Colon (tissue), 2 donors: ENCODE results near the gene KRT77.
"Not testable (repeated sequence)": the region's sequence is repeated elsewhere in the genome, so short reads cannot be mapped to it uniquely, and the experiment has no call there.

Experiments
- FAIRE-seq: peaks from 2 replicates; lab custom pipeline; 2012; peaks lifted over from hg19 to GRCh38; lab: Jason Lieb, UNC
- donor health status: control.
- donor health status: control.

The KRT77 gene

DNA sequence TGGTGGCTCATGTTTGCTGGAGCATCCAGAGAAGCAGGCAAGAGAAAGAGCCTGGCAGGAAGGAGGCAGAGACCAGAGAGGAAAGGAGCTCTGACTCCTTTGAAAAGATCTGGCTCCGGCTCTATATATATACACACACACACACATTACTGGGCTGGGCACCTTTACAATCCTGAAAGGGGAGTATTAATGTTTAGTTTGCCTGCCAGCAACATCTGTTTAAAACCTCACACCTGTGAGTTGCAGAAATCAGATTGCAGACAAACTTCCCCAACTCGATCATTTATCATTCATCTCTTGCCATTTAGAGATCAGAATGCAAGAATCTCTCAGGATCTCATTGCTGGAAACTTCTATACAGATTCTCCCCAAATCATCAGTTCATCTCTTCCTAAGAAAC lies at the start of gene KRT77:
KRT77 (minus strand) TSS at position 101 of the 400 bp plus-strand sequence; CDS start at position 11, 90 bp downstream.
- FAIRE-seq = no peak

DNA sequence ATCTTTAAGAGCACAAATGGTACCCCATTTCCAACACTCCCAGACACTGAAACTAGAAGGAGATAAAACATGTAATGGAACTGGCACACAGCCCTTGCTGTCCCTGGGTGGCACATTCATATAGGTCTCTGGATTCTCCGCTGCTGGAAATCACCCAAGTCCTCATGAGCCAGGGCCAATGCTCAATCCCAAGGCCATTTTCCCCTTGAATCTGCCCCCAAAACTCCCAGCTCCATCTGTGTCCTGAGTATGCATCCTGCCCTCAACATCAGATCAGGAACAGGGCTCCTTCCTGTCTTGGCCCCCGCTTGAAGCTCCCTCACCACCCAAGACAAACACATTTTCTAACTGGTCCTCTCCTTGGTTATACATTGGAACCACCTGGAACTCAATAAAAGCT lies 49.2 kb upstream of the KRT77 start:
- no peak for FAIRE-seq

DNA sequence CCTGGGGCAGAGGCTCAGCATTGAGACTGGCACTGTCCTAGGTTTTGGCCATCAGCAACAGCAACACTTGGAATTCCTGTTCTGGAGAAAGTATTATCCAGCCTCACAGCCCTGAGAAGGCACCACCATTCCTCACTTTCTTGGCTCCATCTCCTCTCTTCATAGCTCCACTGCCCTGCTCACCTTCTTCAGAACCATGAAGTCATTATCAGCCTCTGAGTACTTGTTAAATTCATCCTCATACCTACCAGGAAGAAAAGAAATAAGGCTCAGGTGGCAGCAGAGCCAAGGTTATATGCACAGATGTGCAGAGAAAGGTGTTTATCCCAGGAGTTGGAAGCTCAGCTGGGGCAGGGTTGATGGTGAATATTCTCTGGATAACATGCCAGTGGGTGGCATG lies 48.5 kb upstream of the KRT77 start:
- FAIRE-seq = no peak

DNA sequence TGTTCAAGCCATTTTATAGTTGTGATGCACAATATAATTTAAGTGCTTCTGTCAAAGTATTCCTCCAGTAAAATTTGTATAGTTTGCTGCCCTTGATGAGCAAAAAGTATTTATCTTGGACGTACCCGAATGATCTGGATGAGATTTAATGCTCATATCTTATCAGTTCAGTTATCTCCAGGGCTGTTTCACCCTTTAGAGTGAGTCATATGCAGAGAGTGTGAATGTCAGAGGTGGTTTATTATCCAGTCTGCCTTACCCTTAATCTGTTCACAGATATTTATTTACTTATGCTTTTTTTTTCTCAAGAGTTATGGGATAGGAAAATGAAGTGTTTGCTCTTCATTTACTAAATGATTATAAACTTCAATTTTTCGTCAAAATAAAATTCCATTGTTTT lies 47.2 kb upstream of the KRT77 start:
- not testable (repeated sequence) for FAIRE-seq

DNA sequence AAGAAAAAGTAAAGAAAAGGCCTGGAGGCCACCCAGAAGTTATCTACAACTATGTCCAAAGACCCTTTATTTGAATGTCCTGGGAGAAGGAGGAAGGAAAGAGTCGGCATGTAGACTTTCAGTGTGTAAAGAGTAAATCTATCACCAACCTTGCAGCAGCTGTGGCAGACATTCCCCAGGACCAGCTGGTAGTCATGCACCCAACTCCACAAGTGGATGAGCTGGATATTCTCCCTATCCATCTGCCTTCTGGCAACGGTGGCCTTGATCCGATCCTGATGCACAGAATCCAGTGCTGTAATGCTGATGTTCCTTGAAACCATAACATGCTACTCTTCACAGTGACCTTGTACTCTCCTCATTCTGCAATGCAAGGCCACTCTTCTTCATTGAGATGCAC lies 46.5 kb upstream of the KRT77 start:
- FAIRE-seq = no peak

DNA sequence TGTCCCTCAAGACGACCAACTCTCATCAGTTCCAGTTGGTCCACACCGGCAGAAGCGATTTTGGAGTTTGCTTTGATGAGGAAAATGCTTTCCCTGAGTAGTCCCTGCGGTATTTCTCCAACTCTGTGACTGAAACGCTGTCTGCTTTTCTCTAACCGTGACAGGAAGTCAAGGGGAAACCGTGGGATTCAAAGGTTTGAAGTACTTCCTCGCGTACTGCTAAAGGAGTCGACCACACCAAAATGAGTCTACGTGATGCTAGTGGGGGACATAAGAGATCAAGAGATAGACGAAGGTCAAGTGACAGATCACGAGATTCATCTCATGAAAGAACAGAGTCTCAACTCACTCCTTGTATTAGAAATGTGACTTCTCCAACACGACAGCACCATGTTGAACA lies 45.3 kb upstream of the KRT77 start:
- FAIRE-seq = no peak

DNA sequence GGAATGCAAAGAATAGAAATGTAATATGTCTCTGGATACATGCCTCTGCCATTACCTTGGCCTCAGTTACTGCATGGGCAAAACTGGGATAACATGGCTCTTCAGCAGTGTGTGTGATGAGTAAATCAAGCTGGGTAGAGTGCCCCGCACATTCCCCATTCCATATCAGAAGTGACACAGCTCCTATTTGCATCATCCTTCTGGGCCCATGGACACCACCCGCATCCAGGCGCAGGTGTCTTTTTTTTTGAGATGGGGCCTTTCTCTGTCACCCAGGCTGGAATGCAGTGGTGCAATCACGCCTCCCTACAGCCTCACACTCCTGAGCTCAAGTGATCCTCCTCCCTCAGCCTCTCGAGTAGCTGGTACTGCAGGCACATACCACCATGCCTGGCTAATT lies 42.2 kb upstream of the KRT77 start:
- FAIRE-seq = no peak

DNA sequence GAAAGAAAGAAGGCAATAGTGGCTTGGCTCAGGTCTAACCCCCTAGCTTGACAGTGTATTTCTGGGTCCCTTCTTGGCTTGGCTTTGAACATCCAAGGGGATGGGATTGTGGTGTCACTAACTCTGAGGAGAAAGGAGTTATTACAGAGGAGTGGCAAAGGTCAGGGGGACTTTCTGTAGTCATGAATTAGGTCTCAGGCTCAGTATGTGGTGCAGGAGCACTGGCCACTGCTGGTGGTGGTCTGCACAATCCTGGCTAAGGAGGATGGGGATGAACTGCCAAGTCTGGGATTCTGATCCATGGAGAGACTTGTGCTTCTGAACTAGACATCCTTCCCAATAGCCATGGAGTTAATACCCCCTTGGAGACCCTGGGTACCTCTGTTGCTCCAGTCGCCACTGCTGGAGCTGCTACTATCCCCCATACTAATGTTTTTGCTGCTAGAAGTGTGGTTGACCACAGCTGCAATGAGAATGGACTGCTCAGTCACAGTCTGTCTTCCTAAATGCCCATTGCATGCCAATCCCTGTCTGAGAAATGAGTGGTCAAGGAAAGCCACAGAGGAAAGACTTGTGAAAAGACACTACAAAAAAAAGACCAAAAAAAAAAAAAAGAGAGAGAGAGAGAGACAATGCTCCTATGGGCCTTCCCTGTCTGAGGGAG lies 41.3 kb upstream of the KRT77 start:
- FAIRE-seq = no peak

DNA sequence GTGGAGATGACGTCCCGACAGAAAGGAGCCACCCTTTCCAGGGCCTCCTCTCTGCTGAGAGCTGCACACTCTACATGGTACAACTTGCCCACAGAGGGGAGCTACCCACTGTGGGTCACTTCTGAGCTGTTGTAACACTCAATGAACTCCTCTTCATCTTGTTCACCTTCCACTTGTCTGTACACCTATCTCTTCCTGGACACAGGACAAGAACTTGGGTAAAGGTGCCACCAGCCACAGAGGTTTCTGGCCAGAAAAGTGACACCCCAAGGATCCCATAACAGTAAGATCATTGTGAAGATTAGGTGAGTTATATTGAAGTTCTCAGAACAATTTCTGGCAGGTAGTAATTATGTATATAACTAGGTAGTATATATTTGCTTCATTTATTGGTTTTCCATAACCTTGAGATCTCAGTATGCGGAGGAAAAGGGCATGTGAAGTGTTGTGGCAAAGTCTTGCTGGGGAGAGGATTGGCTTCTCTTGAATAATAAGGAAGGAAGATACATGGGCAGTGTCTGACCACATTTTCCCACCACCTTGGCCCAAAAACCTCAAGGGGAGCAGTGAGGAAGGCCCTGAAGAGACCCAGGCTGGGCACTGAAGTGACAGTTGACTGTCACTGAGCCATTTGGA lies 39.6 kb upstream of the KRT77 start:
- no peak for FAIRE-seq

DNA sequence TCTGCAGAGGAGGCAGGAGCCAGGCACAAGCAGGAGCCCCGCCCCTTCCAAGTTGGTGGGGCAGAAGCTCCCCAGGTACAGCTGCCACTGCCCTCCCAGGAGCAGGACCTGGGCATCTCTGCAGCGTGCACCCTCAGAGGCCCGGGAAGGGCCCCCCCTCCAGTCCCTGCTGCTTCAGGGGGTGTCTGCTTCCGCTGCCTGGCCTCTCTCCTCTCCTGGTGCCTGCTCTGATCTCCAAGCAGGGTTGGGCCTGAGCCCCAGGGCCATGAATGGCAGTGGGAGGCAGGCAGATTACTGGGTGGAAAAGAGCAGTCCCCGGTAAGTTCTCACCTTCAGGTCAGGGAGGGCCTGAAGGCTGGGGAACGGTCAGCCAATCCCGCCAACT lies 38.9 kb upstream of the KRT77 start:
- no peak for FAIRE-seq

DNA sequence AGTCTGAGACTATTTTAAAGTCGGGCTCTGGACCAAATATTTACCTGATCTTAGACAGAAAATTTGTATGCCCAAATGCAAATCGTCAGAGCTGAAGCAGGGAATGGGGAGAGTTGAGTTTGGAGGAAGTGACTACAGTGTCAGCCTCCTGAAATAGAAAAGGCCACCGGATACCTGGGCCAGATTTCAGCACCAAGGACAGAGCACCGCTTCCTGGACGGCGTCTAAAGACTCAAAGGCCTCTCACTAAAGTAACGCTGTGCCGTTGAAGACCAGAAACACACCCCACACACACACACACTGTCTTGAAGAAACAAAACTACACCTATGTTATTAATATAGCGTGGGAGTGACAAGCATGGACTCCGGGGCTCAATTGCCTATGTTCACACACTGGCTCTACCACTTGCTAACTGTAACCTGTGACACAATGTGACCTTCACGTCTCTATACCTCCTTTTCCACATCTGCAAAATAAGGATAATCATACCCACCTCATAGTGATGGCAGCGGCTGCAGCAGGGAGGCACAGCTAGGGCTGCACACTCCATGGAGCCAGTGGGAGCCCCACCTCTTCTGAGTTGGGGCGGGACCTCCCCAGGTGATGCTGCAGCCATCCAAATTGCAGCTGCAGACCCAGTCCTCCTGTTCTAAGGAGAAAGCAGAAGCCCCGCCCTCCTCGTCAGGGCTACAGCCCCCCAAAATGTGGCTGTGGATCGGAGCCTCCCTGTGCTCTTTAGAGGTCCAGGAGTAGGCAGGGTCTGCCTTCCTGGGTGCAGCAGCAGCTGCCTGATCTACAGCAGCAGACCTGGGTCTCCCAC lies 38.3 kb upstream of the KRT77 start:
- no peak for FAIRE-seq

DNA sequence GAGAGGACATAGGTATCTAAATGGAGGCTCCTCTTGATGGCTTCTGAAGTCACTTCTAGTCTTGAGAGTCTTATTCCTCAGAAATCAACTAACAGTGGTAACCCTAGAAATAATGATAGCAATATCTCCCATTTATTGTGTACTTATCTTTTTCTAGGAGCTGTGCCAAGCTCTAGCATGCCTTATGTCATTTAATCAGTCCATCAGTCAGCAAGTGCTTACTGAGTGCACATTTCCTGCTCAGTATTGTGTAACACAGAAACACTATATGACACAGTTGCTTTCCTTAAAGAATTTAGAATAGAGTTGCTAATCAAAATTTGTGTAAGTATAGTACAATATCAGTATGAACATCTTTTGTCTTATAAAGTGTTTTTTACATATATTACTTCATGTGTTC lies 37.3 kb upstream of the KRT77 start:
- FAIRE-seq = no peak

DNA sequence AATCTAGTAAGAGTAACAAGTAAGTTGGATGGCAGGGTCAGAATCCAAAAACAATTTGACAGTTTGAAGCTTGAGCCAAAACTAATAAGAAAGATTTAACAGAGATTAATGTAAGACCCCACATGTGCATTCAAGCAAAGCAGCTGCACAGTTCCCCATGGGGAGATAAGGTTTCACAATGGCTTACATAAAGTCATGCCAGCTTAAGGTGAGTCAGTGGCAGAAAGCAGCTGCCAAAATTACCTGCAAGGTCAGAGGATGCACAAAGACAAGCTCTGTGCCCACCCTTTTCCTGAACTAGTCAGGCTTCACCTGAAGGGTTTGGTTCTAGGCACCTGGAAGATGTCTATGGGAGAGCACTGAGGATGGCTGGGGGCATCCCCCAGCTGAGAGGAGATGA lies 36.6 kb upstream of the KRT77 start:
- no peak for FAIRE-seq

DNA sequence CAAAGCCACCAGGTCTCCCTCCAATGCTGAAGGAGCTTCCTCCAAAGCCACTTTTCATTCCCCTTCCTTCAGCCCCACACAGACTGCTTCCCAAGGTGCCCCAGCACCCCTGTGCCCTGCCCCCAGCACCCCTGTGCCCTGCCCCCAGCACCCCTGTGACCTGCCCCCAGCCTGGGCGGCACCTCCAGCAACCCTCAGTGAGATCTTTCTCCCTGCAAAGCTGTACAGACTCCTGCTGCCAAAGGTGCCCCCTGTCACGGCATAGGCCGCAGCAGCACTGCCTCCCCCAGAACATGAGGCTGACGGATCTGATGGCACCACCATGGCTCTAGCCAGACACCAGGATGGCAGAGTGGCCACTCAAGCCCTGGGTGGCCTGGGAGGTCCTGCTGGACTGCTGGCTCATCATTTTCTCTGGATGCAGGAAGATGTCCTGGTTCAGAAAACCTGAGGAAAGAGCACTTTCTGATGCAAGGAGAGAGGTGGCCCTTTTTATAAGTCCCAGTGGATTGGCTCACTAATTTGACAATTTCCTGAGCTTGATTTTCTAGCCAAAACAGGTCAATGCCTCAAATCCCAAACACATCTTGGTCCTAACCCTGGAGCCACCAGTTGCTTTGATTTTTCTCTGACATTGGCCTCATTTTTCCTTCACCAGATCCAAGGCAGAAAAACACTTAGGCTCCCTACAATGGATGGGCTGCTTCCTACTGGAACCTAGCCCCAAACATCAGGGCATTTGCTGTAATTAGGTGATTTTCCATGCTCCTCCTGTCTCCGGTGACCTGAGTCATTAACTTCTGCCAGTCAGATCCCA lies 32.7 kb upstream of the KRT77 start:
- no peak for FAIRE-seq

DNA sequence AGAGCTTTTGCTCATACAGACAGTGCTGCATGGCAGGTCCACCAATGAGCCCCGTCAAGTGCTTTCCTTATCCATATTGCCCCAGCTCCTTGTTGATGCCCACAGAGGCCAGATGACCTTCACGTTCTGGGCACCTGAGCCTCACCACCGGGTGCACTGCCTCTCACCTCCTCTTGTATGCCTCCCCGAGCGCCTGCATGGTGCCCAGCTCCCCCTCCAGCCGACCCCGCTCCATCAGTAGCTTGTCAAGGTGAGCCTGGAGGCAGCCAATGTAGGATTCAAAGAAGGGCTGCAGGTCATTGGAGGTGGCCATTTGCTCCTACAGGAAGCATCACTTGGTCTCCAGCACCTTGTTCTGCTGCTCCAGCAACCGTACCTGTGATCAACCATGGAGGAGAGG lies 31.8 kb upstream of the KRT77 start:
- no peak for FAIRE-seq

DNA sequence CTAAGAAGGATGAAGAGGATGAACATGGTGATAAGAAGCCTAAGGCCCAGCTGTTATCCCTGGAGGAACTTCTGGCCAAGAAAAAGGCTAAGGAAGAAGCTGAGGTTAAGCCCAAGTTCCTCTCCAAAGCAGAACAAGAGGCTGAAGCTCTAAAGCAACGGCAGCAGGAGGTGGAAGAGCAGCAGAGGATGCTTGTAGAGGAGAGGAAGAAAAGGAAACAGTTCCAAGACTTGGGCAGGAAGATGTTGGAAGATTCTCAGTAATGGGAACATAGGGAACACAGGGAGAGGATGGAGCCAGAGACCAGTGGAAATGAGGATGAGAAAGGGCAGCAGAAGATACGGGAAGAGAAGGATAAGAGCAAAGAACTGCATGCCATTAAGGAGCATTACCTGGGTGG lies 27.5 kb upstream of the KRT77 start:
- FAIRE-seq = no peak

DNA sequence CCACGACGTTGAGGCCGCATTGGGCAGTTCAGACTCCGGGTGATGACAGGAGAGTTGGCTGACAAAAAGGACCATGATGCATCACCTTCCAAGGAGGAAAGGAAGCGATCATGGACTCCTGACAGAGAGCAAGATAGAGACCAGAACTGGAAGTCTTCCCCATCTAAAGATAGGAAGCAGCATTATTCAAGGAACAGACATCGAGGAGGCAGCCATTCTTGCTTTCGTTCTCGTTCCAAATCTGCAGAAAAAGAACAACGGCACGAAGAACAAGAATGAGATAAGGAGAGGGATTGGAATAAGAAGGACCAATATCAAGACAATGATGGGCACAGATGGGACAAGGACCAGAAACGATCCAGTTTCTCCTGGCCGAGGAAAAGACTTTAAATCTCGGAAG lies 27.1 kb upstream of the KRT77 start:
- no peak for FAIRE-seq

DNA sequence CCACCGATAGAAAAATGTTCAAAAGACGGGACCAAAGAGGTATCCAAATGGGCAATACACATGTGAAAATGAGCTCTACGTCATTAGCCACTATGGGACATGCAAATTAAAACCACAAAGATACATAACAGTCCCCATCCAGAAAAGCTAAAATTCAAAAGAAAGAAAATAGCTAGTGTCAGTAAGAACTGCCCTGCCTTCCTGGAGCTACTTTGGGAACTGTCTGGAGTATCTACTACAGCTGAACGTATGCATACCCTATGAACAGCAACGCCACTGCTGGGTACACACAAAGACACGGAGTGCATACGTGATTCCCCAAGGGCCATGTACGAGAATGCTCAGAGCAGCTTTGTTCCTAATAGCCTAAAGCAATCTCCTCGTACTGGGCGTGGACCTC lies 25.8 kb upstream of the KRT77 start:
- no peak for FAIRE-seq

DNA sequence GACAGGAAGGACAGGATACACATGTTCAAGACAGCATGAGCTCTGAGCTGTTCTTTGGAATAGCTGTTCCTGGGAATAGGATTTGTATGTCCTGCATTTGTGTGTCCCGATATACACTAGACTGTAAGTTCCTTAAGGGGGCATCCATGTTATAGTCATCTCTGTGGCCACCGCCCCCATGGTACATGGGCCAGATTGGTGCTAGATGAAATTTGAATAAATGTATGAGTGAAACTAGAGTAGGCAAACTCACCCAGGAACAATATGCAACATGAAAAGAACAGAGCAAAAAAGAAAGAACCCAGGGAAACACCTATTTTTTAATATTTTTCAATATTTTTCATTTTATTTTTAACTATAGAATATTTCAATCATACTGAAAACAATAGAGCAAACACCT lies 25.1 kb upstream of the KRT77 start:
- no peak for FAIRE-seq

DNA sequence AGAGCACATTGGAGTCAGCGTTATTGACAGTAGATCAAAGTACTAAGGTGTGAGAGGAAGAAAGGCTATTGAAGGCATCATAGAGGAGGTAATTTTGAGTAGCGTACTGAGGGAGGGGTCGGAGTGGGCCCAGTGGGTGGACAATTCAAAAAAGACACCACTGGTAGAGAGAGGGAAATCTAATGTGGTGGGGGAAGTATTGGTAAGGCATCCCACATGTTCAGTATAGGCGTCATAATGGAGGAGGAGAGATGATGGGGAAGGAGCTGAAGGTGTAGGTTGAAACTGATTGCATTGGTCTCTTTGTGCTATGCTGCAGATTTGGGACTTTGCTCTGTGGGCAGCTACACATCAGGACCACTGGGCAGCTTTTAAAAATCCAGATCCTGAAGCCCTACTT lies 23.7 kb upstream of the KRT77 start:
- no peak for FAIRE-seq

DNA sequence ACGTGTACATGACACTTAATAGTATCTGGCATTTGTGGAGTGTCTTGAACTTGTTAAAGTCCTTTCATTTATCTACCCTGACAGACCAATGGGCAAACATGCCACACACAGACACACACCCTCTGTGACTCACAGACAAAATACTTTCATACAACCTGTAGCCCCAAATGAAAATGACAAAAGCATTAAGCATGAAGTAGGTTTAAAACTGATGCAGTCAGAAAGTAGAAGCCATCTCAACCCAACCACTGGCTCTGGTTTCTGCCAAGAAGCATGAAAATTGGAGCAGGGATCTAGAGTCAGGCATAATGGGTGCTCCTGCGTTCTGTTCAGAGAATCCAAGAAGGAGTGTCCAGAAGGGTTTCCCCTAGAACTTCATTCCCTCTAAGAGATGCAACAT lies 23.1 kb upstream of the KRT77 start:
- no peak for FAIRE-seq

DNA sequence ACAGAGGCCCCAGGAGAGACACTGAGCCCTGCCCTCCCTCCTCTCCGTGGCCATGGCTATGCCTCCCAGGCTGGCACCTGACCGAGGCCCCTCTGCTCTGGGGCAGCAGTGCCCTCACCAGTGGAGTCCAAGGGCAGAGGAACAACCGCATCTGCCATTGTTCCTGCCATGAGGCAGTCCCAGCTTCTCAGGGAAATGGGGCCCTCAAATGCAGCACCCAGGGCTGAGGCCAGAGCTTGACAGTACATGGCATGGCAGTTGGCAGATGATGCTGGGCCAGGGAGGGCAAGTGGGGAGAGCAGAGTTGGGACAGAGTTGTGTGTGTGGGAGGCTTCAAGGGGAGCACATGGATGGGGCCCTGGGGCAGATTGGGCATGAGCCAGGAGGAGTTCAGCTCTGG lies 21.1 kb upstream of the KRT77 start:
- no peak for FAIRE-seq

DNA sequence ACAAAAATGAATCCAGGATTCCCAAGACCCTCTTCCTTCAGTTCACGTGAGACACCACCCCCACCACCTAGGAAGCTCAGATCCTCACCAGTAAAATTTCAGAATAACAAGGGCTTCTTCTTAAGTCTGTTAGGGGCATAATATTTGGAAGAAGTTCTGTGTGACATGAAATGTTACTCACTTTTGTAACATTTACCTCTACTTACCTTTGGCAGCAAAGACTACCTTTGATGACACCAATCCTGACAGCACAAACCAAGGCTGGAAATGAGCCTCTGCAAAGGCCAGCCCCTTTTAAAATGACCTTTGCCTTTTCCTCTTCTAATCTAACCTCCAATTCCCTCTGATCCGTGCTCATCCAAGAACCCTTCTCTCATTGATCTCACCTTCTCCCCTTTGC lies 19.4 kb upstream of the KRT77 start:
- FAIRE-seq = no peak
